Astrocyte of the cerebellum (primary cell): ENCODE results near the gene PIK3R2.

ENCODE experiments used
- DNase-seq: peaks from one replicate; pipeline ENCODE4 v3.0.0-alpha.2; 2011; ENCODE audit warnings: low read depth
- H3K4me3 ChIP-seq: 2 replicates; pipeline ENCODE4 v1.5.1; 2011; ENCODE audit warnings: mild to moderate bottlenecking, low read depth, low read length, moderate library complexity
- CTCF ChIP-seq: IDR thresholded peaks from 2 replicates; pipeline ENCODE4 v1.5.1; 2012; ENCODE audit warnings: low read length, low read depth, moderate library complexity, mild to moderate bottlenecking; ENCODE audit errors: missing control alignments
- in situ Hi-C: cut with HindIII; loops from 2 replicates; pipeline ENCODE4 v1.10.0; 2017; ENCODE audit warnings: low sequenced_read_pairs

PIK3R2 gene

GRCh38 chr19:18179957-18180356 lies 27.0 kb downstream of the PIK3R2 start:
- TF ChIP-seq CTCF: no peak
- in situ Hi-C loops: loop anchor here (5.0 to 10.0 kb wide), 2 partner anchors 75 to 82 kb away; no protein-coding TSS in a partner anchor
- DNase-seq: no peak
- no peak overlapping the region for H3K4me3 ChIP-seq

- in situ Hi-C loops: loop anchor here (5.0 to 10.0 kb wide), 2 partner anchors 79 kb away; no protein-coding TSS in a partner anchor
- TF ChIP-seq CTCF: no peak
- no peak for DNase-seq
- no peak overlapping the region for H3K4me3 ChIP-seq
These were observed 30.6 kb downstream of the PIK3R2 start for GRCh38 chr19:18183529-18183928.

GRCh38 chr19:18185538-18185937 lies 32.6 kb downstream of the PIK3R2 start:
- TF ChIP-seq CTCF: no peak
- H3K4me3 ChIP-seq: no peak overlapping the region
- DNase-seq: no peak
- in situ Hi-C loops: loop anchor here (10.0 kb wide), 1 partner anchor 81 kb away; no protein-coding TSS in a partner anchor

- in situ Hi-C loops: no loop called here
- DNase-seq: no peak
- no peak overlapping the region for H3K4me3 ChIP-seq
- TF ChIP-seq CTCF: no peak
These were observed 37.3 kb downstream of the PIK3R2 start for GRCh38 chr19:18190278-18190677.

GRCh38 chr19:18191640-18192062 lies 38.7 kb downstream of the PIK3R2 start:
- in situ Hi-C loops: no loop called here
- no peak for DNase-seq
- no peak for TF ChIP-seq CTCF
- H3K4me3 ChIP-seq: peak overlapping the region; percentile 78

- TF ChIP-seq CTCF: no peak
- DNase-seq: peak; percentile 100
- H3K4me3 ChIP-seq: peak within 1 kb of the TSS; percentile 78
- in situ Hi-C loops: no loop called here
These were observed 39.9 kb downstream of the PIK3R2 start, which contains the start of gene MPV17L2 for GRCh38 chr19:18192673-18193387. MPV17L2 (plus strand) TSS chr19:18193218; CDS start chr19:18193282, 64 bp downstream.
